H9 (cell line): ENCODE results near the gene GYS2. TPM values are rescaled to one million over a fixed set of nuclear protein-coding genes. Genes with fewer than 3 reads are reported as not detected.

ENCODE experiments used
- DNase-seq: peaks from one replicate; pipeline ENCODE4 v3.0.0-alpha.2; 2017
- H2AFZ ChIP-seq: one replicate; pipeline ENCODE4 v1.6.1; 2013; ENCODE audit warnings: mild to moderate bottlenecking, low read length, control low read depth, moderate library complexity
- H2AK5ac ChIP-seq: 2 replicates; pipeline ENCODE4 v1.6.1; 2013; ENCODE audit warnings: low read length, control low read depth, mixed read lengths; ENCODE audit not compliant: insufficient read length
- H2BK120ac ChIP-seq: one replicate; pipeline ENCODE4 v1.6.1; 2013; ENCODE audit warnings: low read depth, mild to moderate bottlenecking, low read length, control low read depth, inconsistent platforms; ENCODE audit not compliant: poor library complexity, severe bottlenecking
- H2BK12ac ChIP-seq: 2 replicates; pipeline ENCODE4 v1.6.1; 2013; ENCODE audit warnings: low read length, control low read depth, mixed read lengths, low read depth; ENCODE audit not compliant: insufficient read length
- H2BK15ac ChIP-seq: 2 replicates; pipeline ENCODE4 v1.6.1; 2013; ENCODE audit warnings: low read depth, low read length, control low read depth
- H2BK20ac ChIP-seq: one replicate; pipeline ENCODE4 v1.6.1; 2013; ENCODE audit warnings: low read depth, mild to moderate bottlenecking, low read length, control low read depth, inconsistent platforms; ENCODE audit not compliant: poor library complexity, severe bottlenecking
- H2BK5ac ChIP-seq: 2 replicates; pipeline ENCODE4 v1.6.1; 2013; ENCODE audit warnings: low read length, control low read depth, mixed read lengths; ENCODE audit not compliant: insufficient read length
- H3K14ac ChIP-seq: 2 replicates; pipeline ENCODE4 v1.6.1; 2013; ENCODE audit warnings: low read length, control low read depth; ENCODE audit not compliant: insufficient read depth
- H3K18ac ChIP-seq: 2 replicates; pipeline ENCODE4 v1.6.1; 2013; ENCODE audit warnings: low read depth, mild to moderate bottlenecking, mixed read lengths, low read length, control low read depth; ENCODE audit not compliant: insufficient read length
- H3K23ac ChIP-seq: 2 replicates; pipeline ENCODE4 v1.6.1; 2013; ENCODE audit warnings: low read length, control low read depth, mixed read lengths, low read depth; ENCODE audit not compliant: insufficient read length
- H3K23me2 ChIP-seq: 2 replicates; pipeline ENCODE4 v1.6.1; 2013; ENCODE audit warnings: low read depth, mild to moderate bottlenecking, mixed read lengths, low read length, control low read depth; ENCODE audit not compliant: insufficient read length, poor library complexity, severe bottlenecking
- H3K27ac ChIP-seq: 2 replicates; pipeline ENCODE4 v1.5.1; 2013; ENCODE audit warnings: low read length, control low read depth, mixed read lengths, low read depth; ENCODE audit not compliant: insufficient read length
- H3K27me3 ChIP-seq: 2 replicates; pipeline ENCODE4 v1.6.1; 2013; ENCODE audit warnings: low read length, control low read depth, inconsistent platforms; ENCODE audit not compliant: insufficient read depth
- H3K4ac ChIP-seq: 2 replicates; pipeline ENCODE4 v1.6.1; 2013; ENCODE audit warnings: low read depth, mild to moderate bottlenecking, control low read depth, inconsistent platforms, low read length, moderate library complexity
- H3K4me1 ChIP-seq: 2 replicates; pipeline ENCODE4 v1.6.1; 2013; ENCODE audit warnings: low read length, control low read depth, inconsistent platforms; ENCODE audit not compliant: insufficient read depth
- H3K4me2 ChIP-seq: 2 replicates; pipeline ENCODE4 v1.6.1; 2013; ENCODE audit warnings: low read length, control low read depth, mixed read lengths; ENCODE audit not compliant: insufficient read length, insufficient read depth
- H3K56ac ChIP-seq: 2 replicates; pipeline ENCODE4 v1.6.1; 2013; ENCODE audit warnings: low read depth, mild to moderate bottlenecking, mixed read lengths, low read length, control low read depth; ENCODE audit not compliant: insufficient read length
- H3K79me1 ChIP-seq: 2 replicates; pipeline ENCODE4 v1.6.1; 2013; ENCODE audit warnings: low read depth, mild to moderate bottlenecking, moderate library complexity, low read length, control low read depth, inconsistent platforms; ENCODE audit not compliant: insufficient read depth, poor library complexity, severe bottlenecking
- H3K79me2 ChIP-seq: 2 replicates; pipeline ENCODE4 v1.6.1; 2013; ENCODE audit warnings: low read length, control low read depth, inconsistent platforms; ENCODE audit not compliant: insufficient read depth
- H3K9ac ChIP-seq: 2 replicates; pipeline ENCODE4 v1.6.1; 2013; ENCODE audit warnings: low read length, control low read depth, mixed read lengths; ENCODE audit not compliant: insufficient read length; ENCODE audit errors: extremely low read depth
- H3K9me3 ChIP-seq: one replicate; pipeline ENCODE4 v1.6.1; 2013; ENCODE audit warnings: low read depth, low read length, inconsistent platforms; ENCODE audit not compliant: control insufficient read depth
- H3T11ph ChIP-seq: one replicate; pipeline ENCODE4 v1.6.1; 2013; ENCODE audit warnings: mild to moderate bottlenecking, low read length, control low read depth, inconsistent platforms
- H4K20me1 ChIP-seq: one replicate; pipeline ENCODE4 v1.6.1; 2013; ENCODE audit not compliant: control insufficient read depth, insufficient read length, insufficient read depth
- H4K5ac ChIP-seq: 2 replicates; pipeline ENCODE4 v1.6.1; 2013; ENCODE audit warnings: low read depth, mild to moderate bottlenecking, mixed read lengths, low read length, control low read depth; ENCODE audit not compliant: insufficient read length
- H4K8ac ChIP-seq: replicated peaks from 2 replicates; pipeline ENCODE4 v1.6.1; 2013; ENCODE audit warnings: low read length, control low read depth, mixed read lengths, low read depth; ENCODE audit not compliant: insufficient read length
- H4K91ac ChIP-seq: 2 replicates; pipeline ENCODE4 v1.6.1; 2013; ENCODE audit warnings: low read depth, mild to moderate bottlenecking, moderate library complexity, mixed read lengths, low read length, control low read depth; ENCODE audit not compliant: insufficient read length
- H3K27ac Mint-ChIP-seq, 3 experiments: 2 replicates in 2 of 3; 3 replicates in 1 of 3; pipeline ENCODE4 v1.8.0; 2020 to 2021; ENCODE audit warnings: mixed read lengths in 3 of 3, mild to moderate bottlenecking in 1 of 3, moderate library complexity in 1 of 3
- H3K27me3 Mint-ChIP-seq: 2 replicates; pipeline ENCODE4 v1.8.0; 2021; ENCODE audit warnings: low read depth, mild to moderate bottlenecking, moderate library complexity, mixed read lengths
- H3K36me3 Mint-ChIP-seq, 3 experiments: 2 replicates in 2 of 3; 3 replicates in 1 of 3; pipeline ENCODE4 v1.8.0; 2020 to 2021; ENCODE audit warnings: low read depth in 3 of 3, mixed read lengths in 3 of 3; ENCODE audit not compliant: insufficient read depth in 1 of 3
- H3K4me1 Mint-ChIP-seq, 2 experiments: 2 replicates each; pipeline ENCODE4 v1.8.0; 2020; ENCODE audit warnings: mixed read lengths in 2 of 2
- H3K4me3 Mint-ChIP-seq, 2 experiments: 2 replicates in 1 of 2; 3 replicates in 1 of 2; pipeline ENCODE4 v1.8.0; 2020 to 2021; ENCODE audit warnings: mild to moderate bottlenecking in 2 of 2, mixed read lengths in 2 of 2, moderate library complexity in 1 of 2
- H3K9me3 Mint-ChIP-seq, 2 experiments: 2 replicates in 1 of 2; 3 replicates in 1 of 2; pipeline ENCODE4 v1.8.0; 2020; ENCODE audit warnings: mild to moderate bottlenecking in 2 of 2, mixed read lengths in 2 of 2, moderate library complexity in 1 of 2
- WGBS: extraction: QIAGEN DNeasy Blood & Tissue Kit; methylation state at CpG from one replicate; pipeline ENCODE4 v1.1.7; 2013; ENCODE audit warnings: missing lambda C conversion rate, low lambda C conversion rate, mixed read lengths; ENCODE audit not compliant: insufficient read length; ENCODE audit errors: extremely low coverage; 5-methylcytosine and 5-hydroxymethylcytosine counted together
- total RNA-seq: library from RNA; stranded (reverse); gene quantifications from 2 replicates; pipeline ENCODE4 v1.2.1, GENCODE V29; 2021
- TF ChIP-seq, protein P1 (sequence below): fragments of 200-600 bp; sonication (generic); conservative IDR thresholded peaks from 3 replicates; pipeline ENCODE4 v1.8.0; 2021; ENCODE audit warnings: antibody characterized with exemption, mild to moderate bottlenecking

GYS2 gene
- total RNA-seq, 1 experiment from 2014 or later: not detected

DNA sequence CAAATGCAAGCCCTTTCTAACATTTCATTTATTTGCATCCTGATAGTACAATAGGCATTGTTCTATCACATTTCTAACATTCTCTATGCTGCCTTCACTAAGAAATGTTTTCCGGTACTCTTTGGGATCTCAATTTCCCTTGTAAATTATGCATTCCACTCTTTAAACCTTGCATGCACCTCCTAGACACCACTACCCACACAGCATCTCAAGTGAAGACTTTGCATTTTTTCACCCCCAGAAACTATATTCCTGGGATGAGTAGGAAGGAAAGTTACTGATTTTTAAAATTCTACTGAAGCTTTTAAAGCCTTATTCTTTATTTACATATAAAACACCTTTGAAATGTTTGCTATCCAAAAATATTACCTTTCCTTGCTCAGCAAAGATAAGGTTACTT lies 27.1 kb downstream of the GYS2 start:
- Histone ChIP-seq H4K91ac (no peak overlapping the region), H2BK12ac (no peak overlapping the region), H2BK20ac (no peak overlapping the region), H2BK120ac (no peak overlapping the region), H4K5ac (no peak overlapping the region), H3K4me1 (no peaks in the 10 kb centered on the region), H3K23me2 (no peaks in the 10 kb centered on the region), H3K14ac (no peak overlapping the region), H3K9me3 (no peaks in the 10 kb centered on the region), H3K23ac (no peak overlapping the region), H2BK15ac (no peak overlapping the region), H3K4me2 (no peak overlapping the region), H2AFZ (no peak overlapping the region), H3K18ac (no peak overlapping the region), H4K20me1 (no peaks in the 10 kb centered on the region), H4K8ac (no peak overlapping the region), H3K27ac (no peak overlapping the region), H3K9ac (no peak overlapping the region), H2AK5ac (no peak overlapping the region), H2BK5ac (no peak overlapping the region), H3K4ac (no peak overlapping the region), H3K79me2 (no peaks in the 10 kb centered on the region), H3K27me3 (no peaks in the 10 kb centered on the region), H3K79me1 (no peaks in the 10 kb centered on the region), H3T11ph (no peak overlapping the region), H3K56ac (no peak overlapping the region)
- DNase-seq: no peak
- H3K4me1 Mint-ChIP-seq: peaks cover 0 to 4% of the 10 kb centered on the region in 2 experiments; a peak in 2 of 4 replicates
- H3K27ac Mint-ChIP-seq: no peak overlapping the region
- no CpG with 5 or more reads among the region's 1 CpG for WGBS
- no peaks in the 10 kb centered on the region for H3K36me3 Mint-ChIP-seq
- TF ChIP-seq, protein P1, sequence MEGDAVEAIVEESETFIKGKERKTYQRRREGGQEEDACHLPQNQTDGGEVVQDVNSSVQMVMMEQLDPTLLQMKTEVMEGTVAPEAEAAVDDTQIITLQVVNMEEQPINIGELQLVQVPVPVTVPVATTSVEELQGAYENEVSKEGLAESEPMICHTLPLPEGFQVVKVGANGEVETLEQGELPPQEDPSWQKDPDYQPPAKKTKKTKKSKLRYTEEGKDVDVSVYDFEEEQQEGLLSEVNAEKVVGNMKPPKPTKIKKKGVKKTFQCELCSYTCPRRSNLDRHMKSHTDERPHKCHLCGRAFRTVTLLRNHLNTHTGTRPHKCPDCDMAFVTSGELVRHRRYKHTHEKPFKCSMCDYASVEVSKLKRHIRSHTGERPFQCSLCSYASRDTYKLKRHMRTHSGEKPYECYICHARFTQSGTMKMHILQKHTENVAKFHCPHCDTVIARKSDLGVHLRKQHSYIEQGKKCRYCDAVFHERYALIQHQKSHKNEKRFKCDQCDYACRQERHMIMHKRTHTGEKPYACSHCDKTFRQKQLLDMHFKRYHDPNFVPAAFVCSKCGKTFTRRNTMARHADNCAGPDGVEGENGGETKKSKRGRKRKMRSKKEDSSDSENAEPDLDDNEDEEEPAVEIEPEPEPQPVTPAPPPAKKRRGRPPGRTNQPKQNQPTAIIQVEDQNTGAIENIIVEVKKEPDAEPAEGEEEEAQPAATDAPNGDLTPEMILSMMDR: no peak
- H3K9me3 Mint-ChIP-seq: no peaks in the 10 kb centered on the region
- no peaks in the 10 kb centered on the region for H3K27me3 Mint-ChIP-seq
- H3K4me3 Mint-ChIP-seq: no peak overlapping the region
